GM23248 (cell line): ENCODE results near the gene IL36RN. TPM values are rescaled to one million over a fixed set of nuclear protein-coding genes. Genes with fewer than 3 reads are reported as not detected.
A peak's percentile ranks its signal among the peaks of the same experiment; 100 is the strongest.

Source experiments
- DNase-seq: peaks from one replicate; pipeline ENCODE4 v3.0.0-alpha.2; 2015
- H2AFZ ChIP-seq: fragments of 200-600 bp; sonication (generic); 2 replicates; pipeline ENCODE4 v1.6.1; 2016; ENCODE audit warnings: antibody characterized with exemption
- H3F3A ChIP-seq: fragments of 200-600 bp; sonication (generic); 2 replicates; pipeline ENCODE4 v1.6.1; 2016; ENCODE audit warnings: mild to moderate bottlenecking, antibody characterized with exemption, mixed run types; ENCODE audit not compliant: insufficient read depth
- H3K27ac ChIP-seq: fragments of 200-600 bp; sonication (generic); 2 replicates; pipeline ENCODE4 v1.5.1; 2016; ENCODE audit warnings: mild to moderate bottlenecking
- H3K27me3 ChIP-seq: fragments of 200-600 bp; sonication (generic); replicated peaks from 2 replicates; pipeline ENCODE4 v1.6.1; 2016; ENCODE audit warnings: mild to moderate bottlenecking; ENCODE audit not compliant: insufficient read depth
- H3K36me3 ChIP-seq: fragments of 200-600 bp; sonication (generic); 2 replicates; pipeline ENCODE4 v1.6.1; 2016; ENCODE audit warnings: low read depth, mild to moderate bottlenecking
- H3K4me1 ChIP-seq: fragments of 200-600 bp; sonication (generic); 2 replicates; pipeline ENCODE4 v1.6.1; 2016; ENCODE audit warnings: mild to moderate bottlenecking; ENCODE audit not compliant: insufficient read depth
- H3K4me2 ChIP-seq: fragments of 200-600 bp; sonication (generic); one replicate; pipeline ENCODE4 v1.6.1; 2016; ENCODE audit warnings: mild to moderate bottlenecking; ENCODE audit not compliant: unreplicated experiment
- H3K4me3 ChIP-seq: fragments of 200-600 bp; sonication (generic); 2 replicates; pipeline ENCODE4 v1.5.1; 2016; ENCODE audit warnings: mild to moderate bottlenecking
- H3K79me2 ChIP-seq: fragments of 200-600 bp; sonication (generic); 2 replicates; pipeline ENCODE4 v1.6.1; 2016; ENCODE audit warnings: mild to moderate bottlenecking; ENCODE audit not compliant: insufficient read depth
- H3K9ac ChIP-seq: fragments of 200-600 bp; sonication (generic); 2 replicates; pipeline ENCODE4 v1.6.1; 2016; ENCODE audit warnings: mild to moderate bottlenecking
- H3K9me2 ChIP-seq: fragments of 200-600 bp; sonication (generic); 2 replicates; pipeline ENCODE4 v1.6.1; 2016; ENCODE audit warnings: mixed run types, mild to moderate bottlenecking, moderate library complexity; ENCODE audit not compliant: insufficient read depth
- H3K9me3 ChIP-seq: fragments of 200-600 bp; sonication (generic); one replicate; pipeline ENCODE4 v1.6.1; 2017; ENCODE audit warnings: low read depth
- H4K20me1 ChIP-seq: fragments of 200-600 bp; sonication (generic); 2 replicates; pipeline ENCODE4 v1.6.0; 2016; ENCODE audit not compliant: insufficient read depth
- EZH2 ChIP-seq: fragments of 200-600 bp; sonication (generic); IDR thresholded peaks from 2 replicates; pipeline ENCODE4 v1.6.1; 2018; ENCODE audit warnings: antibody characterized with exemption, mild to moderate bottlenecking; ENCODE audit not compliant: insufficient read depth, poor library complexity, severe bottlenecking
- EZH2phosphoT487 ChIP-seq: fragments of 200-600 bp; sonication (generic); IDR thresholded peaks from 2 replicates; pipeline ENCODE4 v1.6.1; 2018; ENCODE audit warnings: antibody characterized with exemption, moderate library complexity, mild to moderate bottlenecking, low read depth; ENCODE audit not compliant: insufficient read depth
- WGBS, 2 experiments: methylation state at CpG; one replicate each; pipeline ENCODE4 v1.1.6; 2015 to 2017; ENCODE audit warnings: low lambda C conversion rate in 2 of 2, low coverage in 1 of 2; ENCODE audit errors: missing lambda C conversion rate in 2 of 2; 5-methylcytosine and 5-hydroxymethylcytosine counted together
- in situ Hi-C: fragments of 300-500 bp; cut with MboI; formaldehyde crosslinking; loops from 2 replicates; pipeline ENCODE4 v1.15.0; 2020
- polyA plus RNA-seq: library from polyadenylated mRNA; unstranded; fragments of >200 nt; fragmentation: Nextera tagmentation; extraction: Ambion mirVana; gene quantifications from 2 replicates; pipeline ENCODE4 v1.2.1, GENCODE V29; 2016
- total RNA-seq: library from RNA; depleted of rRNA; stranded (reverse); fragments of >200 nt; shearing (Covaris generic); gene quantifications from 2 replicates; pipeline ENCODE4 v1.2.3, GENCODE V29; 2014

IL36RN gene
- total and polyA plus RNA-seq, 2 experiments from 2014 or later = not detected

- 47 to 85% methylated on average over 3 of the region's 3 CpGs for WGBS, 2 experiments
- Histone ChIP-seq H4K20me1 (no peaks in the 10 kb centered on the region), H3K36me3 (no peaks in the 10 kb centered on the region), H3K9me2 (0 out of 2 replicates have a peak, but pooled peaks cover 4% of the 10 kb centered on the region), H3K4me1 (peaks cover 13% of the 10 kb centered on the region; the same call in 1 of the 2 replicates), H3K27me3 (no peaks in the 10 kb centered on the region), H3K9ac (no peak overlapping the region), H3K4me2 (no peak overlapping the region), H2AFZ (no peak overlapping the region), H3F3A (peaks cover 17% of the 10 kb centered on the region), H3K4me3 (no peak overlapping the region), H3K79me2 (no peaks in the 10 kb centered on the region), H3K9me3 (no peaks in the 10 kb centered on the region), H3K27ac (peak overlapping the region; percentile 42)
- in situ Hi-C loops = no loop called here
- DNase-seq = peak; percentile 66
- TF ChIP-seq EZH2 = no peak
- no peak for TF ChIP-seq EZH2phosphoT487
These were observed 45.1 kb downstream of the IL36RN start for GRCh38 chr2:113104054-113104611.

GRCh38 chr2:113105047-113105785, 46.2 kb downstream of the IL36RN start:
- H3K4me2 ChIP-seq = no peak overlapping the region
- WGBS, 2 experiments = 60 to 62% methylated on average over 6 of the region's 6 CpGs
- no peaks in the 10 kb centered on the region for H4K20me1 ChIP-seq
- no peaks in the 10 kb centered on the region for H3K36me3 ChIP-seq
- H3K79me2 ChIP-seq = no peaks in the 10 kb centered on the region
- H3K27me3 ChIP-seq = no peaks in the 10 kb centered on the region
- no peak for TF ChIP-seq EZH2
- TF ChIP-seq EZH2phosphoT487 = no peak
- H2AFZ ChIP-seq = no peak overlapping the region
- H3K27ac ChIP-seq = peak overlapping the region; percentile 42
- no peak overlapping the region for H3K4me3 ChIP-seq
- 0 out of 2 replicates have a peak, but pooled peaks cover 4% of the 10 kb centered on the region for H3K9me2 ChIP-seq
- peaks cover 17% of the 10 kb centered on the region for H3F3A ChIP-seq
- no peaks in the 10 kb centered on the region for H3K9me3 ChIP-seq
- in situ Hi-C loops = no loop called here
- peak; percentile 86 for DNase-seq
- H3K4me1 ChIP-seq = peaks cover 13% of the 10 kb centered on the region; the same call in 1 of the 2 replicates
- H3K9ac ChIP-seq = no peak overlapping the region

- WGBS, 2 experiments = 70 to 73% methylated on average over 3 of the region's 3 CpGs
- in situ Hi-C loops = no loop called here
- Histone ChIP-seq H3K9me3 (no peaks in the 10 kb centered on the region), H3K9ac (no peak overlapping the region), H2AFZ (no peak overlapping the region), H3K27ac (no peak overlapping the region), H3K9me2 (no peaks in the 10 kb centered on the region), H4K20me1 (no peaks in the 10 kb centered on the region), H3K4me1 (no peaks in the 10 kb centered on the region), H3K27me3 (no peaks in the 10 kb centered on the region), H3F3A (no peaks in the 10 kb centered on the region), H3K4me3 (no peak overlapping the region), H3K79me2 (no peaks in the 10 kb centered on the region), H3K36me3 (no peaks in the 10 kb centered on the region), H3K4me2 (no peak overlapping the region)
- no peak for DNase-seq
- TF ChIP-seq EZH2phosphoT487 = no peak
- no peak for TF ChIP-seq EZH2
These were observed 52.1 kb downstream of the IL36RN start for GRCh38 chr2:113111121-113111520.

- 71 to 72% methylated on average over 6 of the region's 6 CpGs for WGBS, 2 experiments
- no peaks in the 10 kb centered on the region for H4K20me1 ChIP-seq
- no peak overlapping the region for H3K27ac ChIP-seq
- H3K27me3 ChIP-seq = no peaks in the 10 kb centered on the region
- H3K4me2 ChIP-seq = no peak overlapping the region
- no peak overlapping the region for H3K9ac ChIP-seq
- no peak overlapping the region for H3K4me3 ChIP-seq
- no peaks in the 10 kb centered on the region for H3K9me2 ChIP-seq
- in situ Hi-C loops = no loop called here
- H3K79me2 ChIP-seq = no peaks in the 10 kb centered on the region
- no peaks in the 10 kb centered on the region for H3K9me3 ChIP-seq
- no peak overlapping the region for H2AFZ ChIP-seq
- no peaks in the 10 kb centered on the region for H3K36me3 ChIP-seq
- H3K4me1 ChIP-seq = no peaks in the 10 kb centered on the region
- no peak for DNase-seq
- no peak for TF ChIP-seq EZH2
- no peak for TF ChIP-seq EZH2phosphoT487
- H3F3A ChIP-seq = 0 out of 2 replicates have a peak, but pooled peaks cover 1% of the 10 kb centered on the region
These were observed 52.9 kb downstream of the IL36RN start for GRCh38 chr2:113111823-113112287.
